Measurements from ENCODE around the gene PLEKHB2.

DNA sequence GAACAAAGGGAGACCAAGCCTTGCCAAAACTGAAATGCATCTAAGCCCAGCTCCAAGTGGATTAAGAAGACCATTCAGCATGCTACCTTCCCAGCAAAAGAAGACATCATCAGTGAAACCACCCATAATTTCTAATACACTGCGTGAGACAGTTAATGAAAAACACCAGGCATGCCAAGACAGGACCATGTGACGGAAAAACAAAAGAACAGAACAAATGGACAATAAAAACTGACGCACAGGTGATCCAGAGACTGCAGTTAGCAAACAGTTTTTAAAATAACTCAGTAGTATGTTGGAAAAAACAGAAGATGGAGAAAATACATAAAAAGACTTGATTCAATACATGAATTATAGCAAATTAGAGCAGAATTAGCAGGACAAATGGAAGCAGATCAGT is 27.2 kb upstream of the PLEKHB2 start:
- TF ChIP-seq MAFK (IDR thresholded peaks at IDR 0.05; ENCODE audit: partially characterized antibody) (no peak), RFX5 (IDR thresholded peaks at IDR 0.05) (no peak), EP300 (IDR thresholded peaks at IDR 0.05) (no peak), FOSL2 (IDR thresholded peaks at IDR 0.05) (no peak), FOSL2 (CRISPR knock-in tag; IDR thresholded peaks at IDR 0.05) (no peak), KDM1A (IDR thresholded peaks at IDR 0.05; ENCODE audit: low read depth) (no peak)
- TF ChIP-seq, protein P1, sequence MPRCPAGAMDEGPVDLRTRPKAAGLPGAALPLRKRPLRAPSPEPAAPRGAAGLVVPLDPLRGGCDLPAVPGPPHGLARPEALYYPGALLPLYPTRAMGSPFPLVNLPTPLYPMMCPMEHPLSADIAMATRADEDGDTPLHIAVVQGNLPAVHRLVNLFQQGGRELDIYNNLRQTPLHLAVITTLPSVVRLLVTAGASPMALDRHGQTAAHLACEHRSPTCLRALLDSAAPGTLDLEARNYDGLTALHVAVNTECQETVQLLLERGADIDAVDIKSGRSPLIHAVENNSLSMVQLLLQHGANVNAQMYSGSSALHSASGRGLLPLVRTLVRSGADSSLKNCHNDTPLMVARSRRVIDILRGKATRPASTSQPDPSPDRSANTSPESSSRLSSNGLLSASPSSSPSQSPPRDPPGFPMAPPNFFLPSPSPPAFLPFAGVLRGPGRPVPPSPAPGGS (IDR thresholded peaks at IDR 0.05), result no peak
- TF ChIP-seq, protein P2, sequence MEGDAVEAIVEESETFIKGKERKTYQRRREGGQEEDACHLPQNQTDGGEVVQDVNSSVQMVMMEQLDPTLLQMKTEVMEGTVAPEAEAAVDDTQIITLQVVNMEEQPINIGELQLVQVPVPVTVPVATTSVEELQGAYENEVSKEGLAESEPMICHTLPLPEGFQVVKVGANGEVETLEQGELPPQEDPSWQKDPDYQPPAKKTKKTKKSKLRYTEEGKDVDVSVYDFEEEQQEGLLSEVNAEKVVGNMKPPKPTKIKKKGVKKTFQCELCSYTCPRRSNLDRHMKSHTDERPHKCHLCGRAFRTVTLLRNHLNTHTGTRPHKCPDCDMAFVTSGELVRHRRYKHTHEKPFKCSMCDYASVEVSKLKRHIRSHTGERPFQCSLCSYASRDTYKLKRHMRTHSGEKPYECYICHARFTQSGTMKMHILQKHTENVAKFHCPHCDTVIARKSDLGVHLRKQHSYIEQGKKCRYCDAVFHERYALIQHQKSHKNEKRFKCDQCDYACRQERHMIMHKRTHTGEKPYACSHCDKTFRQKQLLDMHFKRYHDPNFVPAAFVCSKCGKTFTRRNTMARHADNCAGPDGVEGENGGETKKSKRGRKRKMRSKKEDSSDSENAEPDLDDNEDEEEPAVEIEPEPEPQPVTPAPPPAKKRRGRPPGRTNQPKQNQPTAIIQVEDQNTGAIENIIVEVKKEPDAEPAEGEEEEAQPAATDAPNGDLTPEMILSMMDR (IDR thresholded peaks at IDR 0.05), result no peak
- TF ChIP-seq, protein P3, sequence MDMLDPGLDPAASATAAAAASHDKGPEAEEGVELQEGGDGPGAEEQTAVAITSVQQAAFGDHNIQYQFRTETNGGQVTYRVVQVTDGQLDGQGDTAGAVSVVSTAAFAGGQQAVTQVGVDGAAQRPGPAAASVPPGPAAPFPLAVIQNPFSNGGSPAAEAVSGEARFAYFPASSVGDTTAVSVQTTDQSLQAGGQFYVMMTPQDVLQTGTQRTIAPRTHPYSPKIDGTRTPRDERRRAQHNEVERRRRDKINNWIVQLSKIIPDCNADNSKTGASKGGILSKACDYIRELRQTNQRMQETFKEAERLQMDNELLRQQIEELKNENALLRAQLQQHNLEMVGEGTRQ (IDR thresholded peaks at IDR 0.05), result no peak
- TF ChIP-seq, protein P4, sequence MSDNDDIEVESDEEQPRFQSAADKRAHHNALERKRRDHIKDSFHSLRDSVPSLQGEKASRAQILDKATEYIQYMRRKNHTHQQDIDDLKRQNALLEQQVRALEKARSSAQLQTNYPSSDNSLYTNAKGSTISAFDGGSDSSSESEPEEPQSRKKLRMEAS (IDR thresholded peaks at IDR 0.05), result no peak
- TF ChIP-seq, protein P5, sequence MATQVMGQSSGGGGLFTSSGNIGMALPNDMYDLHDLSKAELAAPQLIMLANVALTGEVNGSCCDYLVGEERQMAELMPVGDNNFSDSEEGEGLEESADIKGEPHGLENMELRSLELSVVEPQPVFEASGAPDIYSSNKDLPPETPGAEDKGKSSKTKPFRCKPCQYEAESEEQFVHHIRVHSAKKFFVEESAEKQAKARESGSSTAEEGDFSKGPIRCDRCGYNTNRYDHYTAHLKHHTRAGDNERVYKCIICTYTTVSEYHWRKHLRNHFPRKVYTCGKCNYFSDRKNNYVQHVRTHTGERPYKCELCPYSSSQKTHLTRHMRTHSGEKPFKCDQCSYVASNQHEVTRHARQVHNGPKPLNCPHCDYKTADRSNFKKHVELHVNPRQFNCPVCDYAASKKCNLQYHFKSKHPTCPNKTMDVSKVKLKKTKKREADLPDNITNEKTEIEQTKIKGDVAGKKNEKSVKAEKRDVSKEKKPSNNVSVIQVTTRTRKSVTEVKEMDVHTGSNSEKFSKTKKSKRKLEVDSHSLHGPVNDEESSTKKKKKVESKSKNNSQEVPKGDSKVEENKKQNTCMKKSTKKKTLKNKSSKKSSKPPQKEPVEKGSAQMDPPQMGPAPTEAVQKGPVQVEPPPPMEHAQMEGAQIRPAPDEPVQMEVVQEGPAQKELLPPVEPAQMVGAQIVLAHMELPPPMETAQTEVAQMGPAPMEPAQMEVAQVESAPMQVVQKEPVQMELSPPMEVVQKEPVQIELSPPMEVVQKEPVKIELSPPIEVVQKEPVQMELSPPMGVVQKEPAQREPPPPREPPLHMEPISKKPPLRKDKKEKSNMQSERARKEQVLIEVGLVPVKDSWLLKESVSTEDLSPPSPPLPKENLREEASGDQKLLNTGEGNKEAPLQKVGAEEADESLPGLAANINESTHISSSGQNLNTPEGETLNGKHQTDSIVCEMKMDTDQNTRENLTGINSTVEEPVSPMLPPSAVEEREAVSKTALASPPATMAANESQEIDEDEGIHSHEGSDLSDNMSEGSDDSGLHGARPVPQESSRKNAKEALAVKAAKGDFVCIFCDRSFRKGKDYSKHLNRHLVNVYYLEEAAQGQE (IDR thresholded peaks at IDR 0.05), result no peak

Measured in A549 (cell line).